ENCODE data around the gene ITGA2.

GRCh38 chr5:53109443-53110127, 120.4 kb downstream of the ITGA2 start, which contains the start of gene MOCS2:
- TF ChIP-seq CTCF (IDR thresholded peaks at IDR 0.05) (no peak), EZH2 (IDR thresholded peaks at IDR 0.05; ENCODE audit: borderline replicate concordance, insufficient read depth, low read depth, low read length, poor library complexity, severe bottlenecking) (no peak)

Measured in B cell (primary cell).